Measurements from ENCODE around the gene DNAJC25.

The DNAJC25 gene

DNA sequence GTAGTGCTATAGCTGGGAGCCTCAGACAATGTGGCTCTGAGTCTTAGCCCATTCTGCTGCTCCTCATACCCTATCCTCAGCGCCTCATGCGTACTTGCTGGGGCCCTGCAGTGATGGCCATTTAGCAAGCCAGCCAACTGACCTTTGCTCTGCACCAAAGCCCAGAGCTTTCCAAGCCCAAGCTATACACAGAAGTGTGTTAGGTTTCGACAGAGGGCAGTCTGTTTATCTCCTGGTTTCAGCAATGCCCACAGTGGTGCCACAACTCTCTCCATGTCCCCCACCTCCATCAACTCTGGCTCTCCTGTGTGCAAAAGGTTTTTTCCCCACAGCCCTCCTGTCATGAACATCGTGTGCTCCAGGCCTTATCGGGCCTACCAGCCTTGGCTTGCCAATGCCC lies 47.2 kb downstream of the DNAJC25 start:
- in situ Hi-C loops (cut with MboI; ENCODE audit: low pct_unique_long_range_greater_than_20kb, low sequenced_read_pairs, unreplicated experiment), result no loop called here
- DNase-seq (ENCODE audit: low spot score), result no peak
- TF ChIP-seq CTCF (IDR thresholded peaks at IDR 0.05; ENCODE audit: extremely low read depth, insufficient read depth, missing control alignments), result no peak

DNA sequence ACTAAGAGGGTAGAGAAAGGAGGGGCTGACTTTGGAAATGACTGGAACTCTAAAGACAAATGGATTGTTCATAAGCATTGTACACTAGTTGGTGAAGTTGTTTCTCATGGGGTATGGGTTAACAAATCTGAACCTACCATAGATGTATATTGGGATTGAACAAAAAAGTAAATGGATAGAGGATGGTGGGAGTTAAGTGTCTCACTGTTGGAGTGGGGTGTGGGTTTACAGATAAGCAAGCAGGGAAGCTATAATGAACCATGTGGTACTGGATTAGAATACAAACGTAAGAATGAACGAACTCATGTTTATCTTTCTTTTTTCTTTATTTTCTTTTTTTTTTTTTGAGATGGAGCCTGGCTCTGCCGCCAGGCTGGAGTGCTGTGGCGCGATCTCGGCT lies 48.1 kb downstream of the DNAJC25 start:
- in situ Hi-C loops (cut with MboI; ENCODE audit: low pct_unique_long_range_greater_than_20kb, low sequenced_read_pairs, unreplicated experiment), result no loop called here
- no peak for DNase-seq (ENCODE audit: low spot score)
- no peak for TF ChIP-seq CTCF (IDR thresholded peaks at IDR 0.05; ENCODE audit: extremely low read depth, insufficient read depth, missing control alignments)

- in situ Hi-C loops (cut with MboI; ENCODE audit: low pct_unique_long_range_greater_than_20kb, low sequenced_read_pairs, unreplicated experiment), result no loop called here
- DNase-seq (ENCODE audit: low spot score), result no peak
- no peak for TF ChIP-seq CTCF (IDR thresholded peaks at IDR 0.05; ENCODE audit: extremely low read depth, insufficient read depth, missing control alignments)
Observed at GRCh38 chr9:111683392-111683791, 52.3 kb downstream of the DNAJC25 start.

DNA sequence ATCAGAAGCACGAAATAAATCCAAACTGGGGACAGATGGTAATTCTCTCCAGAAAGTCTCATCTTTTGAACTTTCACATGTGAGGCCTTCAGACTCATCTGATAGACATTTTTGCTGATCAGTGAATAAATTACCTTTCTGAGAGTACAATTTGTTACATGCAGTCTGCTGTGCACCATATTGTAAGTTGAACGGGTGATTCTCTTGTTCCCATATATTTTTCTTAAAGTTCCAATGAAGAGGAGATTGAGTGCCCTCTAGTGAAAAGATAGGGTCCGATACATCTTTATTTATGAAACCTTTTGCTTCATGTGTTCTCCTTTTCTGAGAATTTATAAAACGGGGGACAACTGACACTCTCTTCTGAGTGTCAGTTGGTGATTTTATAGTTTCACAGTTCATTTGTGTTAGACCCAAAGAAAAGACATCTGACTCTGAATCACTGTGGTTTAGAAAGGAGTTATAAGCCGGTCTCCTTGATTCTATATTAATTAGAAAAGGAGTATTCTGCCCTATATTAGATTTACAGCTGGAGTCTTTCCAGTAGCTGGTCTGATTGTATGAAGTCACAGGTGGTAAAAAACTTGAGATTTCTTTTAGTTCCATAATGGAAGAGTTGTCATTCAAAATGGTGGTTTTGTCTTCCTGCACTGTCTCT lies 60.7 kb downstream of the DNAJC25 start:
- DNase-seq (ENCODE audit: low spot score), result no peak
- in situ Hi-C loops (cut with MboI; ENCODE audit: low pct_unique_long_range_greater_than_20kb, low sequenced_read_pairs, unreplicated experiment), result no loop called here
- TF ChIP-seq CTCF (IDR thresholded peaks at IDR 0.05; ENCODE audit: extremely low read depth, insufficient read depth, missing control alignments), result peak; percentile 29

- no peak for TF ChIP-seq CTCF (IDR thresholded peaks at IDR 0.05; ENCODE audit: extremely low read depth, insufficient read depth, missing control alignments)
- in situ Hi-C loops (cut with MboI; ENCODE audit: low pct_unique_long_range_greater_than_20kb, low sequenced_read_pairs, unreplicated experiment), result no loop called here
- DNase-seq (ENCODE audit: low spot score), result no peak
Observed at GRCh38 chr9:111696796-111697195, 65.7 kb downstream of the DNAJC25 start.

DNA sequence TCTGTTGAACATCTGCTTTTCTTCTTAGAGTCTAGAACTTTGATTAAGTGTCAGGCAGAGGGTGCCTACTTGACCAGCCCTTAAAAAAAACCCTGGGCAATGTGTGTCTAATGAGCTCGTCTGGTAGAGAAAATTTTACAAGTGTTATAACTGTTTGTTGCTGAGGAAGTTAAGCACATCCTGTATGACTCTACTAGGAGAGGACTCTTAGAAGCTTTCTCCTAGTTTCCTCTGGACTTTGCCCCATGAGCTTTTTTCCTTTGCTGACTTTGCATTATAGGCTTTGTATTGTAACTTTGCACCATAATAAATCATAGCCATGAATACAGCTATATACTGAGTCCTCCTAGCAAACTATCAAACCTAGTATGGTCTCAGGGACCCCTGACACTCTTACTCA lies 69.6 kb downstream of the DNAJC25 start:
- no peak for DNase-seq (ENCODE audit: low spot score)
- no peak for TF ChIP-seq CTCF (IDR thresholded peaks at IDR 0.05; ENCODE audit: extremely low read depth, insufficient read depth, missing control alignments)
- in situ Hi-C loops (cut with MboI; ENCODE audit: low pct_unique_long_range_greater_than_20kb, low sequenced_read_pairs, unreplicated experiment), result no loop called here
